HTERT RPE-1 (cell line): Measurements from ENCODE around the gene TMEM38A.

Source experiments
- in situ Hi-C: fragments of 300-500 bp; cut with MboI; formaldehyde crosslinking; loops from 4 replicates; pipeline ENCODE4 v1.14.3; 2020; ENCODE audit warnings: low sequenced_read_pairs

TMEM38A gene, protein sequence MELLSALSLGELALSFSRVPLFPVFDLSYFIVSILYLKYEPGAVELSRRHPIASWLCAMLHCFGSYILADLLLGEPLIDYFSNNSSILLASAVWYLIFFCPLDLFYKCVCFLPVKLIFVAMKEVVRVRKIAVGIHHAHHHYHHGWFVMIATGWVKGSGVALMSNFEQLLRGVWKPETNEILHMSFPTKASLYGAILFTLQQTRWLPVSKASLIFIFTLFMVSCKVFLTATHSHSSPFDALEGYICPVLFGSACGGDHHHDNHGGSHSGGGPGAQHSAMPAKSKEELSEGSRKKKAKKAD

DNA sequence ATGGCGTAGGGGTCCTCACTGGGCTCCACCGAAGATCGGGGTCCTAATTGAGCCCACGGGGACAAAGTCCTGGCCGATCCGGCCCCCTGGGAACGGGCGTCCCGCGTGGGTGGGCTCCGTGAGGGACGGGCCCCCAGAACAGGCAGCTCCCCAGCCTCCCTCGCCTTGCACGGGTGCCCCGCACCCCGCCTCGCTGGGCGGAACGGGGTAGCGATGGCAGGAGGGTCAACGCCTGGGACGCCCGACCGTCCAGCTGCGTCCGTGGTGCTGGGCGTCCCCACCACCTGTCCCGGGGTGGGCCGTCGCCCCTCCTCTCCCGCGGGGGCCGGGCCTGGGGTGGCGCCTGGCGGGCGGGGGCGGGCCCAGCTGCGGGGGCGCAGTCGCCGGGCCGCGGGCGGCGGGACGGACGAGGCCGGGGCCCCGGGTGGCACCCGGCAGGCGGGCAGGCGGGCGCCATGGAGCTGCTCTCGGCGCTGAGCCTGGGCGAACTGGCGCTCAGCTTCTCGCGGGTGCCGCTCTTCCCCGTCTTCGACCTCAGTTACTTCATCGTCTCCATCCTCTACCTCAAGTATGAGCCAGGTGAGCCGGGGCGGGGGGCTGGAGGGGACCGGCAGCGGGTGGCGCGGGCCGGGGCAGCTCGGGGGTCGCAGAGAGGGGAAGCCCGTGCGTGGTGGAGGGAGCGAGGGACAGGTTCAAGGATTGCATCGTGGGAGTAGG, at the start of gene TMEM38A:
TSS of gene TMEM38A (plus strand) at position 377 of the 717 bp plus-strand sequence. CDS start at position 456, 79 bp downstream.
- in situ Hi-C loops = no loop called here

DNA sequence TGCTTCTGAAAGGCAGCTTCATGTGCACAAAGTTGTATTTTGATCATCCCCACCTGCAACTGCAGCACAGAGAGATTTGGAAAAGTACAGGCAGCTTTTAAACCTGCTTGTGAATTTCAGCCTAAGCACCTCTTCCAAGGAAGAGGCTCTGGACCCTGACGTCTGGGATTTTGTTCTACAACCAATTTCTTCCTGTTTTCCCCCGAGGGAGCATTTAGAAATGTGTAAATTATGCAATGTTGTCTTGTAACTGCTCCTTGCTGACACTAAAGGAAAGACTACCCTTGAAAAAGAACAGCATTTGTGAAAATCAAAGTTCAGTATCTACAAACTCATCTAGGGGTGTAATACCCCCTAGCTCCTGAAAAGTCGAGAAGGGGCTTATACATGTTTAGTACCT, 48.3 kb upstream of the TMEM38A start:
- in situ Hi-C loops = no loop called here

DNA sequence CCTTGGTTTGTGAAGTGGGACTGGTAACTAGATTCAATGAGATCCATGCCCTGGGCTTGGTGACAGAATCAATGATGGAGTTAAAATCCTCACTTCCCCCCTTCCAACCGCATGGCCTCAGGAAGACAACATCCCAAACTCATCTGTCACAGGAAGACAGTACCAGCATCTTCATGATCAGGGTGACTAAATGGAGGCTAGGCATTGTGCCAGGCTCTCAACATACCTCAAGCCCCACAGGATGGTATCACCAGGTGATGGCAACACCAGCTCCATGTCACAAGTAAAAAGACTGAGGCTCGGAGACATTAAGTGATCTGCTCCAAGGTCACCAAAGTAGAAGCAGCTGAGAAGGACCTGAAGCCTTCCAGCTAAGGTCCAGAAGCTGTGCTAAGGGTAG, 47.1 kb upstream of the TMEM38A start:
- in situ Hi-C loops = no loop called here

DNA sequence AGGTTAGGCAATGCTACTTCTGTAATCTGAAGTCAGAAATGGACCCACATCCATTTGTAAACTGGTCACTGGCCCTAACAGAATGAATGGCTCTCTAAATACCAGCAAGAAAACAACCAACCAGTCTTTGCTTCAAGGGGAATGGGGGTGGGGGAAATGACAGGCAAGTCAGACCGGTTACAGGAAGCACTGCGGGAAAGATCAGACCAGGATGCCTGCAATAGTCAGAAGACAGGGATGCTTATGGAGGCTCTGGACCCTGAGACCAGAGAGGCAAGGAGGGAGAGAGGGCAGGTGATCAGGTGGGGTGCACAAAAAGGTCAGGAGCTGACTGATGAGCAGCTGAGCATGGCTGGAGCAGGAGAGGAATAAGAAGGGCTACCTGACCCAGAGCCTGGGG, 46.0 kb upstream of the TMEM38A start:
- in situ Hi-C loops = no loop called here

DNA sequence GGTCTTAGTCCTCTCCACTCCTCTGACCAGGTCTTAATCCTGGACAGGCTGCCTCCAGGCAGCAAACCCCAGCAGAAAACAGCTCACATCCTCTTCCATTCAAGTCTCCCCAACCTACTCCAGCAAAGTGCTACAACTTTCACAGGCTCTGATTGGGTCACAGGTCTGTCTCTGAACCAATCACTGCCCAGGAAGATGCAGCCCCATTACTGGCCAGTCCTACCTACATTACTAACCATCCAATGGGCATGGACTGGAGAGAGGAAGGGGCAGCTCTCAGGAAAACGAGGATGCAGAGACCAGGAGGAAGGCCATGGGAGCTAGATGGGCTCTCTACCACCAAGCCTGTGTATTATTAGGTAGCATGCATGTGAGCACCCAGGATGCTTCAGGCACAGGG, 45.1 kb upstream of the TMEM38A start:
- in situ Hi-C loops = no loop called here

DNA sequence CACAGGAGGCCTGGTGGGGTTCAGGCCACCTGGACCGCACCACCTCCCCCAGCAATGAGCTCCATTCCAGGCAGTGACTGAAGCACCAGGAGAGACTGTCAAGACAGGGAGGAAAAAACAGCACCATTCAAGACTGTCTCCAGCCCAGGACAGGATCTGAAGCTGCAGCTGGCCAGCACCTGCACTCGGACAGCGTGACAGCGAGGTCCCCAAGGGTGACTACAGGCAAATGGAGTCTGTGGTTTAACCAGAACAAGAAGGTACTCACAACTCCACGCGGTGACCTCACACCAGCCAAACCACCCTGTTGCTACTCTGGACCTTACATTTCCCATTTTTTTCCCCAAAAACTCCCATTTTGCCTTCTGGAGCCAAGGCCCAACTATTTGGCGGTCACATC, 42.7 kb upstream of the TMEM38A start:
- in situ Hi-C loops = no loop called here

DNA sequence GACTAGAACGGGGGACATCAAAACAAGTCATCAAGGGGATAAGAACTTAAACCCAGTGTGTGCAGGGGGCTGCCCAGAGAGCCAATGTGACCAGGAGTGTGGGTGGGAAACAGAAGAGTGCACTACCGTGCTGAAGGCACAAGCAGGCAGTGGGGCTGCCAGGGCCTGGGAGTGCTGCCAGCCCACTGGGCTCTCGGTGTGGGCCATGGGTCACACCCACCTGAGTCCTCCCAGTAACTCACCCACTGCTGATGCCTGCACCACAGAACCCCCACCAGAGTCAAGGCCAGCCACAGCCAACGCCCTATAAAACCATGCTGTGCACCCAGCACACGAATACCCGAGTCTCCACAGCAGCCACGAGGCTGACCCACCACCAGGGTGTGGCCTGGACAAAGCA, 41.5 kb upstream of the TMEM38A start:
- in situ Hi-C loops = no loop called here

DNA sequence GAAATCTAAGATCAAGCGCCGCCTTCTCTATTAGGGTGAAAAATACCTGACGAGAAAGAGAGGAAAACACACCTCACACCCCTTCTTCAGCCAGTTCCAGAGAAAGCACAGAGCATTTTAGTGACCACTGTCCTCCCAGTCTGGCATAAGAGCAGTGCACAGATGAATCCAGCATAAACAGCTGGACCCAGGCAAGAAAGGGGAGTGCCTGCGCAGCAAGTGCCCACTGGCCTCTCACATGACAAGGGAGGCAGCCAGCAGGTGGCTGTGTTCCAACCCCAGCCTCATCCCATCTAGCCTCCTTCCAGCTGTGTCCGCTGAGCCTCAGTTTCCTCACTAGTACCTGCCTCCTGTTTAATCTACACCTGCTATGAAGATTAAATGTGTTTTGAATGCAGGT, 40.9 kb upstream of the TMEM38A start:
- in situ Hi-C loops = no loop called here

DNA sequence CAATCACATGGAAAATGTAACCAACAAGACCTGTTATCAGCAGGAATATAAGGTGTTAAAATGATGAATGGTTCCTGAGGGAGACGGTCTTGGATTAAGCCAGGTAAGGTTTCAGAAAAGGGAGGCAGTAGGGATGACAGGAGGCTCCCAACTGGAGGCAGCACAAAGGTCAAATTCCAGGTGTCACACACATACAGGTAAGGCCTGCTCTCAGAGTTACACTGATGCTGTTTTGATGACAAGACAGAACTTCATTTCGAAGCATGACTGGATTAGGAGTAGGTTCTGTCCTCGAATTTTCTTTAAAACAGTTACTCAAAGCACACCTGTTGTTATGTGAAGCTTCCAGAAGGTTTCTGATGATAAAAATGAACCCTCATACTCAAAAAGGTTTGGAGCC, 40.4 kb upstream of the TMEM38A start:
- in situ Hi-C loops = no loop called here

DNA sequence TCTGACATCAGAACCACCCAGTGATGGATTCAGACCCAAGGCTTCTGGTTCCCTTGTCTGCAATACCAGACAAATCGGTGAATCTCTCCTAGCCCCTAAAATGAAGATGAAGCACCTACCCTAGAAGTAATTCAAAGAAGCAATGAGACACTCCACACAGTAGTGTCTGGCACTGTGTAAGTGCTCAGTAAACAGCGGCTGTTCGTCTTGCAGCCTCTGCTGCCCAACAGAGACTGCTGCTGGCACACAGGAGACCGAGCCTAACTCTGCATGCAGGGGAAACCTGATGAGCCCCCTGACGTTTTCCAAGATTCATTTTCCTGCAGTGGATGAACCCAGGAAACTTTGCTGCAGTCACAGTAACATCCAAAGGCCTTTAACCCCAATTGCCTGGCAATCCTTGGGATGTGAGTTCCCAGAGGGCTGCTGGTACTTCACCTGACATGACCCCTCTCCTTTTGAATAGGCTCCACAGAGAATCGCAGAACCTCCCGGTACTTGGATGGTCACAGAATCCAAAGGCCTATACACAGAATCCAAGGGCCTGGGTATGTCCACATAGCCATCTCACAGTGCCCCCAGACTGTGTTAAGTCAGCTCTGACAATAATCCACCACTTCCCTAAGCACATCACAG, 39.7 kb upstream of the TMEM38A start:
- in situ Hi-C loops = no loop called here

DNA sequence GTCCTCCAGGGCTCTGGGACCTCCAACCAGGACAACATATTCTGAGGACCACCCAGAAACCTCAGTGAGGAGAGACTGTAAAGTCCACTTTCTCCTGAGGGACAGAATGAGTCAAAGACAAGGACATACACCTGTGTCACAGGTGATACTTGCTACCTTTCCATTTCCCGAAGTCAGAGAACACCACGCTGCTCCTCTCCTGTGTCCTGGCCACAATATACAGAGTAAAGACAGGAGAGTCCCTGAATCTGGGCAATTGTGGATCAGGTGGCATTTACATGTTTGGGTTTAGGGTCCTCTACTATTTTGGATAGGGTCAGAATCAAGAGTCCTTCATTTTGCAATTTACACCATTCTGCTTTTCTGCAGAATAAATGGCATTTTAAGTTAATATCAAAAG, 37.9 kb upstream of the TMEM38A start:
- in situ Hi-C loops = no loop called here

DNA sequence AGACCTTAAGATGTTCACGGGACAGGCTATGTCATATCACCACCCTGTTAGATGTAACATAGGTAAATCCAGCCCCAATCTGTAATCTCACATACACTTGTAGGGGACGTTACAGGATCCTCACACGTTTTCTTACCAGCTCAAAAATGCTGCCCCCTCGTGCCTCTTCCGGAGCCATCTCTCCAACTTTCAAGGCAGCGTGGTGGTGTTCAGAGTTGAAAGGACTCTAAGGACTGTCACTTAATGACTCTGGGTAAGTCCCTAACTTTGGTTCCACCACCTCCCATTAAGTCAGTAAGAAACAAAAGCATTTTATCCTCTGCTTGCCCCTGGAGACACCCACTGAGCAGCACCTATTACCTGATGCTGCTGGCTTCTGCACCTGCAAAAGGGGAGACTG, 37.4 kb upstream of the TMEM38A start:
- in situ Hi-C loops = no loop called here

DNA sequence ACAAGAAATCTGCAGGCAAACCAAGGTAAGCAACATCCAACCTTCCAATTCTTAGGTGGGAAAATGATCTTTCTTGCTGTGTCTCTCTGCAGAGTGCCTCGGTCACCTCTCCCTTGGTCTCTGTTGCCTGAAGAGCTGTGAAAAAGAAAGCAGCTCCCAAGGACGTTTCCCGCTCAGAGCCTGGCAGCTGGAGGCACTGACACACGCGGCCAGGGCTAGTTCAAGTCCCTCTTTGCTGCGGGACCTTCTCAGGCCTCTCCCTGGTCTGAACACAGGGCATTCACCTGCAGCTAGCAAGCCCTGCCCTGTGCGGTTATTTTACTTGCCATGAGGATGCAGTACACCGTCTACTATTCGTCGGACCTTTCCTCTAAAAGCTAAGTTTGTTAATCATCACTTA, 36.7 kb upstream of the TMEM38A start:
- in situ Hi-C loops = no loop called here

DNA sequence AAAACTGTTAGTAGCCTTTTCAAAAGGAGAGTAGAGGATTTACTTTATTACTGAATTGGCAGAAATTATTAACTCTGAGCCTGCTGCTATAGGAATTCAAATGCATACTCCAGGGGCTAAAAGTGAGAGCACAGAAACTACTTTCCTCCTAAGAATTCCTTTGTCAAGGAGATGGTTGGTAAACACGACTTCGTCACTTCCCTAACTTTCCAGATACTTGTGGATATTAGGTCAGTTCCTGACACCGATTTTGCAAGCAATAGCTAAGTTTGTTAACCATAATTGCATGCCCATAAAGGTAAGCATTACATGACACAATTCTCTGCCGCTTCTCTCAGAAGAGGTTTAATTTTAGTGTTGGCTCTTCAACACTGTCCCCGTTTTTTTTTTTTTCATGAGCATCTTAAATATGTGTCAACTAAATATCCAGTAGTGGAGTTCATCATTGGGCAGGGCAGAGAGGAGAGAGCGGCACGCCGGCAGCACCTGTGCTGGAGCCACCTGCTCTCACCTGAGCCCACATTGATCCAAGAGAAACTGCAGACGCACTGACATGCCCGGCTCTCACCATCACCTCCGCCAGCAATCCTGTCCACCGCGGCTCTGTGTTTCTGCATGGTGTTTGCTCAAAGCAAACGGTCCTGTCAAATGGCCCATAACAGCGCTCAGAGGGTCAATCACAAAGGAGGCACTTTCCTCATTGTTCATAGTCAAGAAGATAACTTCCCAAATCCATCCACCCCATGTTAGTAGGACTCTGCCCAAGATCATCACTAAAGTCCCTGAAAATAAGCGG, 35.6 kb upstream of the TMEM38A start:
- in situ Hi-C loops = no loop called here

DNA sequence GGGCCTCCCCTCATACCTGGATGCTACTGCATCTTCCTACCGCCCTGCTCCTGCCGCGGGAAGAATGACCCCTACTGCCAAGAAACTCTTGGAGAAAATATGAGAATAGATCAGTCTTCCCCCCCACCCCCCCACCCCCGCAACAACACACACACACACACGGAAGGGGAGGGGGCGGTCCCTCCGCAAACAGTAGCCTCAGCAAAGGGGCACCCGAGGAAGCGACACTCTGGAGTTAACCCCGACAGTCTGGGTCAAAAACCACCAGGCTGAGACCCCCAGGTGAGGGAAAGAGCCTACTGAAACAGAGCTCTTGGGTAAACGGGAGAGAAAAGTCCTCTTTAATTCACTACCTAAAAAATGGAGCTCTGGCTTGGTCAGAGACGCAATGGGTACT, 34.1 kb upstream of the TMEM38A start:
- in situ Hi-C loops = no loop called here

DNA sequence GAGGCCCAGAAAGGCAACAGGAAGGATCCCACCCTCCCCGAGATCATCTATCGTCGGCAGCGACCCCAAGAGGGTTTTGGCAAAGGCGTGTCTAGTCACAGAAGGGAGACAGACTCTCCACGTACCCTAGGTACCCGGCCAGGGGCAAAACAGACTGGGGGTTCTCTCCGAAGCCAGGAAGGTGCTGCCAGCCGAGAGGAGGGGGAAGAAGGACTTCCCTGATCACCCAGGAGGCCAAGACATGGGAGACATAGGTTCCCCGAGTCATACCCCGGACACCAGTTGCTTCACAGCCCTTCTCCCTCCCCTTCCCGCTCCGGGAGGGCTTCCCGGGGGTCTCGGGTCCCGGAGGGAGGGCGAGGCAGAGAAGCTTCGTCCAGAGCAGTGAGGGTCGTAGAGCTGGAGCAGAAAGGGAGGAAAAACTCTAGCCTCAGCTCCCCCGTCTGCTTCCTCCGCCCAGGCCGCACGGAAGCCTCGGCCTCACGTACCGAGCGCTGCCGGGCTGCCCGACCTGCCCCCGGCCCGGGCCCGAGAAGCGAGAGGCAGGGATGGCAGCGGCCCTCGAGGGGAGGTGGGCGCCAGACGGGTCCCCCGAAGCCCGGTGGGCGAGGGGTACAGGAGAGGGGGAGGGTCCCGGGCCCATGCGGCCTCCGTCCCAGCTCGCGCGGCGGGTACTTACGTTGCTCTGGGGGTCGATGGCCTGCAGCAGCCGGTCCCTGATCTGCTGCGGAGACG, 33.6 kb upstream of the TMEM38A start:
- in situ Hi-C loops = no loop called here

DNA sequence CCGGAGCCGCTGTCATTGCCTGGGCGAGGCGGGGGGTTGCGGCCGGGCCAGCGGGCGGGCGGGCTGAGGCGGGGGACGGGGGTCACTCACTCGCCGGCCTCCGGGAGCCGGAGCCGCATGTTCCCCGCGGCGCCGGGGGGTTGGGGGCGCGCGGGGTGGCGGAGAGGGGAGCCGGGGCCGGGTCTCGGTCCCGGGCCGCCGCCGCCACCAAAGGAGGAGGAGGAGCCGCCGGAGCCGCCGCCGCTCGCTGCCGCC, 33.1 kb upstream of the TMEM38A start:
- in situ Hi-C loops = no loop called here

DNA sequence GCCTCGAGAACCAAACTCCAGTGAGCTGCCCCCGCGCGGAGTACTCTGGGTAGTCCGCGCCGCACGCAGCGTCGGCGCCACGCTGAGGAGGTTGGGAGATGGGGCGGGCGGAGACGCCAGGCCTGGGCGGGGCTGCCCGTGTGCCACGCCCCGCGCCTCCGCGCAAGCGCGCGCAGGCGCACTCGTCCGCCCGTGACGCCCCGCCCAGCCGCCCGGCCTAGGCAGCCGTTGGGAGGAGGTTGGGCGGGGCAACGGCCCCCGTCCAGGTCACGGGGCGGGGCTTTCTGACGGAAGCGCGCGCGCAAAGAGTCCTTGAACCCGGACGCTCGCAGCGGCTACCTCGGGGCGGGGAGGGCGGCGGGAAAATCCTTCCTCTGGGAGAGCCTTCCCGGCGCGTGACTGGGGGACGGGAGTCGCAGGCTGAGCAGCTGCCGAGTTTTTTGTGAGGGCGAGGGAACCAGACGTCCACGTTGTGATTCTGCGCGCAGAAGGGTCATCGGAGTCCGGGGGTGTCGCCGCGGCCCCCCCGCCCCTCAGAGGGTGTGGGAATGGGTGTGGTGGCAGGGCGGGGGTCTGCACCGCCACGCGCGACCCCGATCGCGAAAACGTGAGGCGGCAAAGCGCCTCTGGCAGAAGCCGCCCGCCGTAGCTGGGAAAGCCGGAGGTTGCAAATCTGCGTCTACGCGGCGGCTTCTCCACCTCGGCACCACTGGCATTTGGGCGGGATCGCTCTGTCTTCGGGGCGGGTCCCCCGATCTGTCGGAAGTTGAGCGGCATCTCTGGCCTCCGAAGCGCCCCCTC, 32.6 kb upstream of the TMEM38A start, which contains the start of gene MED26:
TSS of gene MED26 (minus strand) at position 22 of the 801 bp plus-strand sequence. CDS start 261 bp downstream, outside the sequence.
- in situ Hi-C loops = no loop called here

DNA sequence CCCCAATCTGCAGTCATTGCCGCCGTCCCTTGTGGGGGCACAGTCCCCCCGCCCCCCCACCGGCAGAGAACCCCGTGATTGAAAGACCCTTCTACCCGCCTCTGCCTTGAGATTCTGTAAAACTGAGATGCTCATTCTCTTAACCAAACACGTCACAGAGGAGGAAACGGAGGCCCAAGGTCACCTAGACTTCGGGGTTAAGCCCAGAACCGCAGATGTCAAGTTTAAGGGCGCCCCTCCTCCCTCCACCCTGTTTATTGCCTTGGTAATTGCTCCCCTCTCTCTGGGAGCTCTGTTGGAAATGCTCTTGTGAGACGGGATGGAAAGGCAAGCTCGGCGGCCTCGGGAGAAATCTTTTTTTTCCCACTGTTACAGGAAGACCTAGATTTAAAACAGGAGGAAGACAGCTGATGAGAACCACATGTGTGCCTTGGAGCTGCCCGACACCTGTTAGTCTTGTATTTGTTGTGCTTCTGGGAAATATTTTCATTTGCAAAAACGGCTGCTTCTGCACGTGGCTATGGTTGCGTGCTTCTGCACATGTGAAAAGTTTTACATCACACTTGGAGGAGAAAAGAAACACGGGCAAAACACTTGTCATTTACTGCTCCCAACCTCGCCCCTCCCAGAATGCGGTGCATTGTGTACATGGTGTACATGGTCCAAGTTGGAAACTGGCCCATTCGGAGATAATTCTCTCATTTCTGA, 31.8 kb upstream of the TMEM38A start:
- in situ Hi-C loops = no loop called here
